Stimulated activated effector memory CD8-positive, alpha-beta T cell treated with anti-CD3 and anti-CD28 coated beads, Interleukin-12 subunit alpha, Interleukin-12 subunit beta, amount 100 ng/mL, for 72 hours (primary cell): Measurements from ENCODE around the gene MOSPD3.

Experiments
- ATAC-seq: fragments of 150-1000 bp; cut with Tn5 transposase; 2 replicates; pipeline ENCODE4 v1.10.0; 2021
- DNase-seq, 2 donors: peaks; one replicate each; pipeline ENCODE4 v3.0.0; 2021 to 2022; ENCODE audit warnings: low spot score in 2 of 2
- H3K27ac Mint-ChIP-seq: one replicate; pipeline ENCODE4 v1.8.0; 2022; ENCODE audit warnings: mild to moderate bottlenecking, mixed read lengths
- H3K36me3 Mint-ChIP-seq: one replicate; pipeline ENCODE4 v1.8.0; 2022; ENCODE audit warnings: mild to moderate bottlenecking, mixed read lengths
- H3K4me1 Mint-ChIP-seq: one replicate; pipeline ENCODE4 v1.8.0; 2022; ENCODE audit warnings: mixed read lengths
- H3K4me3 Mint-ChIP-seq: one replicate; pipeline ENCODE4 v1.8.0; 2022; ENCODE audit warnings: mild to moderate bottlenecking, mixed read lengths
- H3K9me3 Mint-ChIP-seq: one replicate; pipeline ENCODE4 v1.8.0; 2022; ENCODE audit warnings: mixed read lengths

MOSPD3 gene

DNA sequence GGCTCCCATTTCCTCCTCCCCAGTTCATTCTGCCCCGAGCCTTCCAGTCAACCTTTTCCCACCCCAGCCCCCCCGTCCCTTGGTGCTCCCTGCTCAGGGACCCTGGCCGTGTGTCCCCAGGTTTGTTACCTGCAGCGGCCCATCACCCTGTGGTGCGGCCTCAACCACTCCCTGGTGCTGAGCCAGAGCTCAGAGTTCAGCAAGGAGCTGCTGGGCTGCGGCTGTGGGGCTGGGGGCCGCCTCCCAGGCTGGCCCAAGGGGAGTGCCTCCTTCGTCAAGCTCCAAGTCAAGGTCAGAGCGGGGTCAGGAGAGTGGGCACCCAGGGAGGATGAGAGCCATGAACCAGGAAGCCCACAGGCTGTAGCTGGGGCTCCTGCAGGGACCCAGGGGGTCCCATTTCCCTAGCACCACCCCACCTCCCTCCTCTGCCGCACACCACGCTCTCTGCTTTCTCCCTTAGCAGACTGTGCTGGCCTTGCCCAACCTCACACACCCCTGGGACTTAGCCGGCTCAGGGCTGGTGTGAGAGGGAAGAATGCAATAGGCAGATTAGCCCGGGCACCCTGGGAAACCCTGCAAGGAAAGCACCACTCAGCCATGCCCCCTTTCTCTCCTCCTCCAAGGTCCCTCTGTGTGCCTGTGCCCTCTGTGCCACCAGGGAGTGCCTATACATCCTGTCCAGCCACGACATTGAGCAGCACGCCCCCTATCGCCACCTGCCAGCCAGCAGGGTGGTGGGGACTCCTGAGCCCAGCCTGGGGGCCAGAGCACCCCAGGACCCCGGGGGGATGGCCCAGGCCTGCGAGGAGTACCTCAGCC lies 12.2 kb upstream of the MOSPD3 start:
- H3K4me3 Mint-ChIP-seq: no peak overlapping the region
- DNase-seq: no peak
- no peak overlapping the region for H3K27ac Mint-ChIP-seq
- peaks cover 17% of the 10 kb centered on the region for H3K4me1 Mint-ChIP-seq
- ATAC-seq: no peak
- H3K36me3 Mint-ChIP-seq: no peaks in the 10 kb centered on the region
- no peaks in the 10 kb centered on the region for H3K9me3 Mint-ChIP-seq

DNA sequence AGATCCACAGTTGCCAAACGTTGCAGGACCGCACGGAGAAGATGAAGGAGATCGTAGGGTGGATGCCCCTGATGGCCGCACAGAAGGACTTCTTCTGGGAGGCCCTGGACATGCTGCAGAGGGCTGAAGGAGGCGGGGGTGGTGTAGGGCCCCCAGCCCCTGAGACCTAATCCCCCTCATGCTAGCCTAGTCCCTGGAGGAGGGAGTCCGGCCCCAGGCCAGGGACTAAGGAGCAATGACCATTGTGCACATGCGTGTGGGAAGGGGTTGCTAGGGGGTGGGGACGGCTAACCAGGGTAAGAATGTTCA lies 11.7 kb upstream of the MOSPD3 start:
- DNase-seq (no peak), ATAC-seq (no peak)
- Mint-ChIP-seq H3K36me3 (no peaks in the 10 kb centered on the region), H3K9me3 (no peaks in the 10 kb centered on the region), H3K4me1 (peaks cover 23% of the 10 kb centered on the region), H3K27ac (no peak overlapping the region), H3K4me3 (no peak overlapping the region)

- Mint-ChIP-seq H3K27ac (peak overlapping the region; percentile 93), H3K9me3 (no peaks in the 10 kb centered on the region), H3K4me3 (peak overlapping the region; percentile 87), H3K36me3 (no peaks in the 10 kb centered on the region), H3K4me1 (peaks cover 36% of the 10 kb centered on the region)
- ATAC-seq (no peak), DNase-seq (no peak)
Observed at GRCh38 chr7:100602889-100603725, 9.2 kb upstream of the MOSPD3 start.

DNA sequence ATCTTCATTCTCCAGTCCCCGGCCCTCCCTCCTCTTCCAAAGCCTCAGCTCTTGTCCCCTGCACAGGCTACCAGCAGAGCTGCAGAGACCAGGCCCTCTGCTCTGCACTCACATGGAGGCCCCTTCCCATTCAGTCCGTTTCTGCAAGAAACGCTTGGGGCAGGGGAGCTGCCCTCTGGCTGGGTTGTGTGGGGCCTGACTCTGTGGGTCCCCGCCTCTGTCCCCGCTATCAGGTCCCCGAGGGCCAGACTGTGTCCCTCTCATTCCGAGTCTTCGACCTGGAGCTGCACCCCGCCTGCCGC lies 8.7 kb upstream of the MOSPD3 start:
- no peaks in the 10 kb centered on the region for H3K36me3 Mint-ChIP-seq
- H3K27ac Mint-ChIP-seq: peak overlapping the region; percentile 93
- peak; percentile 2 for ATAC-seq
- H3K9me3 Mint-ChIP-seq: no peaks in the 10 kb centered on the region
- DNase-seq: no peak
- H3K4me3 Mint-ChIP-seq: peak overlapping the region; percentile 87
- peaks cover 30% of the 10 kb centered on the region for H3K4me1 Mint-ChIP-seq

- peaks cover 30% of the 10 kb centered on the region for H3K4me1 Mint-ChIP-seq
- DNase-seq: peak; percentile 78 to 94
- no peaks in the 10 kb centered on the region for H3K9me3 Mint-ChIP-seq
- ATAC-seq: peak; percentile 80
- peak overlapping the region; percentile 87 for H3K4me3 Mint-ChIP-seq
- peak overlapping the region; percentile 93 for H3K27ac Mint-ChIP-seq
- H3K36me3 Mint-ChIP-seq: no peaks in the 10 kb centered on the region
Observed at GRCh38 chr7:100604028-100604975, 8.0 kb upstream of the MOSPD3 start.

- DNase-seq (peak; percentile 25 to 68), ATAC-seq (peak; percentile 9)
- no peaks in the 10 kb centered on the region for H3K9me3 Mint-ChIP-seq
- no peaks in the 10 kb centered on the region for H3K36me3 Mint-ChIP-seq
- peaks cover 30% of the 10 kb centered on the region for H3K4me1 Mint-ChIP-seq
- peak overlapping the region; percentile 87 for H3K4me3 Mint-ChIP-seq
- peak overlapping the region; percentile 70 for H3K27ac Mint-ChIP-seq
Observed at GRCh38 chr7:100604976-100605911, 7.1 kb upstream of the MOSPD3 start.

DNA sequence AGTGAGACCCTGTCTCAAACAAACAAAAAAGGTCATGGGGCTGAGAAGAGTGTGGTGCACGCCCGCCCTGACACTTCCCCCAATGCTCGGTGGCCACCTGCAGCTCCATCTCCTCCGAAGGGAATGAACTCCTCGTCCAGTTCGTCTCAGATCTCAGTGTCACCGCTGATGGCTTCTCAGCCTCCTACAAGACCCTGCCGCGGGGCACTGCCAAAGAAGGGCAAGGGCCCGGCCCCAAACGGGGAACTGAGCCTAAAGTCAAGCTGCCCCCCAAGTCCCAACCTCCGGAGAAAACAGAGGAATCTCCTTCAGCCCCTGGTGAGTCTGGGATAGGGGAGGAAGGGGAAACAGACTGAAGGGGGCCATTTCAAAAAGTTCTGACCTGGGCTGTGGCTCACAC lies 6.0 kb upstream of the MOSPD3 start:
- peak overlapping the region; percentile 87 for H3K4me3 Mint-ChIP-seq

GRCh38 chr7:100607111-100607510 lies 5.2 kb upstream of the MOSPD3 start:
- no peaks in the 10 kb centered on the region for H3K9me3 Mint-ChIP-seq
- no peak for DNase-seq
- H3K4me1 Mint-ChIP-seq: peaks cover 37% of the 10 kb centered on the region
- H3K36me3 Mint-ChIP-seq: peaks cover 6% of the 10 kb centered on the region
- ATAC-seq: no peak
- peak overlapping the region; percentile 12 for H3K27ac Mint-ChIP-seq
- H3K4me3 Mint-ChIP-seq: peak overlapping the region; percentile 4

More for the DNA sequence above, 6.0 kb upstream of the MOSPD3 start:
- Mint-ChIP-seq H3K27ac (no peak overlapping the region), H3K9me3 (no peaks in the 10 kb centered on the region), H3K4me1 (peaks cover 35% of the 10 kb centered on the region), H3K36me3 (no peaks in the 10 kb centered on the region)
- no peak for ATAC-seq
- no peak for DNase-seq

DNA sequence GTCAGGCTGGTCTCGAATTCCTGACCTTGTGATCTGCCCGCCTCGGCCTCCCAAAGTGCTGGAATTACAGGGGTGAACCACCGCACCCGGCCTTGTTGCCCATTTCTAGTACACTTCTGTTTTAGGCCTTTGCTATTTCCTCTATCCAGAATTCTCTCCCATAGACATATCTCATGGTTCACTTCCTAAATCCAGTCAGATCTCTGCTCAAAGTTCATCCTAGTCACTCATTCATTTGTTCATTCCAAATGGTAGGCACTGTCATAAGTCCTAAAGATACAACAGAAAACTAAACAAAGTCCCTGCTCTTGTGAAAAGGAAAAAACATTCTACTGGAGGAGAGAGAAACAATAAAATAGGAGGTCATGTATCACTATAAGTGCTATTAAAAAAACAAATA lies 2.4 kb upstream of the MOSPD3 start:
- DNase-seq: no peak
- peak overlapping the region; percentile 94 for H3K4me3 Mint-ChIP-seq
- peaks cover 48% of the 10 kb centered on the region for H3K4me1 Mint-ChIP-seq
- ATAC-seq: no peak
- peaks cover 25% of the 10 kb centered on the region for H3K36me3 Mint-ChIP-seq
- no peaks in the 10 kb centered on the region for H3K9me3 Mint-ChIP-seq
- no peak overlapping the region for H3K27ac Mint-ChIP-seq

GRCh38 chr7:100612730-100613390 lies 520 bp downstream of the MOSPD3 start:
- H3K36me3 Mint-ChIP-seq: peaks cover 27% of the 10 kb centered on the region
- H3K4me1 Mint-ChIP-seq: peaks cover 27% of the 10 kb centered on the region
- DNase-seq (no peak), ATAC-seq (peak; percentile 2)
- peak overlapping the region; percentile 98 for H3K27ac Mint-ChIP-seq
- H3K4me3 Mint-ChIP-seq: peak overlapping the region; percentile 94
- H3K9me3 Mint-ChIP-seq: no peaks in the 10 kb centered on the region

DNA sequence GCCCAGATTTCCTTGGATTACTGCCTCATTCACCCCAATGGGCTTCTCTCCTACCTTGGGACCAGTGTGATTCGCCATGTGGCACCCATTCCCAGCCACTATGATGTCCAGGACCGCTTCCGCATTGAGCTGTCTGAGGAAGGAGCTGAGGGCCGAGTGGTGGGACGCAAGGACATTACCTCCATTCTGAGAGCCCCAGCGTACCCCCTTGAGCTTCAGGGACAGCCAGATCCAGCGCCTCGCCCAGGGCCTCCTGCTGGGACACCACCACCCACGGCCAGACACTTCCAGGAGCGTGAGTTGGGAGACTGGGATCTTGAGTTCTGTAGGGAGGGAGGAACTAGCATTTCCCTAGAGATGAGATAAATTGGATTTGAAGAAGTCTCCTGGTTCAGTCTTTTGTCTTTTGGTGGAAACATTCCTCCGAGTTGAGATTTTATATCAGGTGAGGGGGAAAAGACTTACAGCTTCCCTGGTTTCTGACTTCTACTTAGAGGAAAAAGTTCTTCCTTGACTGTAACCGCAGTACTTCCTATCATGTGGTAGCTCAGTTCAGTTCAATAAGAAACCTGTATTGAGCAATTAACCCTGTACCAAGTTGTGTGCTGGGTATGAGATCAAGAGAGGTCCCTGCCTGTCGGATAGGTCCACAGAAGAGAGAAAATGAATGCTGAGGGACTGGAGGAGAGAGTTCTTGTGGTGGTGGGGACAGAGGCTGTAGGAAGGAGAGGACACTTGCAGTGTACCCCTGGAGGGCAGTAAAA lies 1.3 kb downstream of the MOSPD3 start:
- no peaks in the 10 kb centered on the region for H3K9me3 Mint-ChIP-seq
- H3K4me1 Mint-ChIP-seq: peaks cover 27% of the 10 kb centered on the region
- ATAC-seq (no peak), DNase-seq (no peak)
- peak overlapping the region; percentile 94 for H3K4me3 Mint-ChIP-seq
- H3K36me3 Mint-ChIP-seq: peaks cover 27% of the 10 kb centered on the region
- H3K27ac Mint-ChIP-seq: peak overlapping the region; percentile 2

DNA sequence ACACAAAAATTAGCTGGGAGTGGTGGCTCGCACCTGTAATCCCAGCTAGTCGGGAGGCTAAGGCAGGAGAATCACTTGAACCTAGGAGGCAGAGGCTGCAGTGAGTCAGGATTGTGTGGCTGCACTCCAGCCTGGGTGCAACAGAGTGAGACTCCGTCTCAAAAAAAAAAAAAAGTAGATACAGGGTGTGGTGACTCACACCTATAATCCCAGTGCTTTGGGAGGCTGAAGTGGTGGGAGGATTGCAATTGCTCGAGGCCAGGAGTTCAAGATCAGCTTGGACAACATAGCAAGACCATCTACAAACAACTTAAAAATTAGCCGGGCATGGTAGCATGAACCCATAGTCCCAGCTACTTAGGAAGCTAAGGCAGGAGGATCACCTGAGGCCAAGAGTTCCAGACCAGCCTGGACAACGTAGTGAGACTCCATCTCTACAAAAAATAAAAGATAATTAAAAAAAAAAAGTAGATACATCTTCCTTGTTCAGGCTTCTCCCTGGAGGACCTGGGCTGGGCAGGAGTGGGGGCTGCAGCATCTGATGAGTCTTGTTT lies 2.0 kb downstream of the MOSPD3 start:
- Mint-ChIP-seq H3K9me3 (no peaks in the 10 kb centered on the region), H3K4me3 (peak overlapping the region; percentile 94), H3K36me3 (peaks cover 27% of the 10 kb centered on the region), H3K27ac (peak overlapping the region; percentile 2), H3K4me1 (peaks cover 27% of the 10 kb centered on the region)
- no peak for DNase-seq
- ATAC-seq: no peak

DNA sequence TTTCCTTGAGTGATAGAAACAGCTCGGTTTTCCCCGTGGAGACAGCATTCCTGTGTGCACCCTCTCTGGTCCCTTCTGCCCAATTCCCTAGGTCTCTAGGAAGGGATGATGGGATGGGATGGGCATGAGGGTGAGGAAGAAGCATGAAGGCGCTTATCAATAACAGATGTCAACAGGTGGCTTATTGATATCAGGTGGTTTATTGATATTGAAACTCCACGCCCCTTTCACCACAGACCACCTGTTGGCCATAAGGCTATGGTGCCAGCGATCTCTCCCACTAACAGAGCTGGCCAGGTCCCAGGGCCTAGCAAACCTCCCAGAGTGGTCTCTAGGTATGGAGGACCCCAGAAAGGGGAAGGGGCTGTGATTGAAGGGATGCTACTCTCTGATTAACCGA lies 7.9 kb downstream of the MOSPD3 start:
- ATAC-seq (no peak), DNase-seq (no peak)
- Mint-ChIP-seq H3K4me3 (no peak overlapping the region), H3K9me3 (no peaks in the 10 kb centered on the region), H3K4me1 (peaks cover under 1% of the 10 kb centered on the region), H3K27ac (peak overlapping the region; percentile 14), H3K36me3 (no peaks in the 10 kb centered on the region)
